ENCODE results near the gene GGTLC2.
"Not testable (repeated sequence)": the region's sequence is repeated elsewhere in the genome, so short reads cannot be mapped to it uniquely, and the experiment has no call there.

The GGTLC2 gene

DNA sequence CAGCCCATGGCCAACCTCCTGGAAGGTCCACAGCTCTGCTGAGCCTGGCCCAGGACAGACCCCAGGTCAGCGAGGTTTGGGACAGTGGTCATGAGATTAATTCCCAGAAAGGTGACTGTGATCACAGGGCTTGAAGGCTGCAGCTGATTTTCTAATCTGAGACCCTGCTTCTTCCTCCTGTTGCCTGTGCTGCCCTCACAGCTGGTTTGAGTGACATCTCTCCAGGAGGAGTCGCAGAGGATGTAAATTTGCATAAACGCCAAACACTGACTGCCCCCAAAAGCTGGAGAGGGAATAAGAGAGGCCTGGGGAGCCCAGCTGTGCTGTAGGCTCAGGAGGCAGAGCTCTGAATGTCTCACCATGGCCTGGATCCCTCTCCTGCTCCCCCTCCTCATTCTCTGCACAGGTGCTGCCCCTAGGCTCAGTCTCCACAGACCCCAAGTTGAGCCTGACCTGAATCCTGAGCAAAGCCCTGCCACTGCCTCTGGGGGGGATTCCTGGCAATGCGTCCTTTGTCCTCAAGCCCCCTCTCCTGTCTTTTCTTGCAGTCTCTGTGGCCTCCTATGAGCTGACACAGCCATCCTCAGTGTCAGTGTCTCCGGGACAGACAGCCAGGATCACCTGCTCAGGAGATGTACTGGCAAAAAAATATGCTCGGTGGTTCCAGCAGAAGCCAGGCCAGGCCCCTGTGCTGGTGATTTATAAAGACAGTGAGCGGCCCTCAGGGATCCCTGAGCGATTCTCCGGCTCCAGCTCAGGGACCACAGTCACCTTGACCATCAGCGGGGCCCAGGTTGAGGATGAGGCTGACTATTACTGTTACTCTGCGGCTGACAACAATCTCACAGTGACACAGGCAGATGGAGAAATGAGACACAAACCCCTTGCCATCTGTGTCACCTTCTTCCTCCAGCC is 23.8 kb downstream of the GGTLC2 start:
- DNase-seq (ENCODE audit: low read depth in 3 of 3): no peak

DNA sequence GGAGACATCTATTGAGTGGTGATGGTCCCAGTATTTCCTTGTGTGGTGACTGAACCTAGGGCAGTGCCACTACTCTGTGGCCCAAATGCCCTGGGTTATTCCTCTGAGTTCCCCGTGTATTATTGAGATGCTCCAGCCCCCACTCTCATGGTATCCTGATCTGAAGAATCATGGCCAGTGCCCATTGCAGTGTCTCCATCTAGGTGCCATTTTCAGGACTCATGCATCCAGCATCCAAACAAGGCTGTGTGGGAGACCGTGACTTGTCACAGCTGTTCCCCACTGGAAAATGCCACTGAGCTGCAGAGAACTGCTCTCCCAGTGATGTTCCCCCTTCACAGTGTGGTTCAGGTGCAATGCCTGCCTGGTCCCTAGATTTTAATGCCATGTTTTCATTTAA is 24.7 kb downstream of the GGTLC2 start:
- DNase-seq (ENCODE audit: low read depth in 3 of 3): no peak

DNA sequence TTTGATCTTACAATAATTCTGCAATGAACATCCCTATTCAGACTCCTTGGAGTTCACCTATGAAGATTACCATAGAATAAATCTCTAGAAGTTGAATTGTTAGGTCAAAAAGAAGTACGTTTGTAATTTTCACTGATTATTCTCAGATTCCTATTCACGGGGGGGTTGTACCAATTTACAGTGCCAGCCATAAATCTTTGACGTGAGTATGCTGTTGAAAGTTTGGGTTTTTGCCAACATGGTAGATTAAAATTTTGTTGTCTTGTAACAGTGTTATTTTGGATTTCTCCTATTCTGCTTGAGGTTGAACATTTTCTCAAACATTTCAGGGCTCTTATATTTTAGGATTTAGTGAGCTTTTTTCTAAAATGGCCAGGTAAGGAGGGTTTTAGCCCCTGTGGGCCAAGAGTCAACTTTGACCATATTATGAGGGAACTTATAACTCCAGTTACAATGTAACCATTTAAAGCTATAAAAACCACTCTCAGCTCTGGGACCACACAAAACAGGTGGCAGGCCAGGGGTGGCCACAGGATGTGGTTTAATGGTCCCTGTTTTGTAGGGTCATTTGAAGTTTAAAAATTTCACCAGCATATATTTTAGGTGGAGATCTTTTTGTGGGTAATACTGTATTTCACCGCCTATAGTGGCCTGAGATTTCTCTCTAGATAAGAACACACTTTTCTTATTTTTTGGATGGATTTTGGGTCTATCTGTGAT is 25.8 kb downstream of the GGTLC2 start:
- no peak for DNase-seq (ENCODE audit: low read depth in 3 of 3)

DNA sequence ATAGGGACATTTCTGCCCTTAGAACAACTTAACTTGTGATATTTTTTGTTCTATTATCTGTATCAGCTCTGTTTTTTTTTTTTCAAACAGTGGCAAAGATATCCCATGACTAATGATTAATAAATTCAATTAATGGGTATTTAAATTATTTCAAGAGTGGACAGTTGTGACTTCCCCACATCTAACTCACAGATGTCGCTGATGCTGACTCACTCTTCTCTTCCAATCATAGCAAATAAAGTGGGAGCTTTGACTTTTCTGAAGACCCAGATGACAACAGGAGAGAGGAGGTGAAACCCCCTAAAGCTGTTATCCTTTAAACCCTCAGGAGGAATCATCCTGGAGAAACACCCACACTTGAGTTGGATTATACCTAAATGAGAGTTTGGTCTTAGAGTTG is 27.1 kb downstream of the GGTLC2 start:
- no peak for DNase-seq (ENCODE audit: low read depth in 3 of 3)

DNA sequence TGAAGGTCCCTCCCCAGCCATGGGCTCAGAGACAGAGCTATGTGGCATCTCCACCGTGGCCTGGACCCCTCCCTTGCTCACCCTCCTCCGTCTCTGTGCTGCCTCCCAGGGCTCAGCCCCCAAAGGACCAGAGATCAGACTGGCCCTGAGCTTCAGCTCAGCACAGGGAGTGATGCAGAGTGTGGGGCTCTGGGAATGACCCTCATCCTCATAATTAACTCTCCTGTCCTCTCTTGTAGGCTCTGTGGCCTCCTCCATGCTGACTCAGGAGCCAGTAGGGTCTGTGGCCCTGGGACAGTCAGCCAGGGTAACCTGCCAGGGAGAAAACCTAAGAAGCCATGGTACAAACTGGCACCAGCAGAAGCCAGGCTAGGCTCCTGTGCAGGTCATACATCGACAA is 28.7 kb downstream of the GGTLC2 start:
- no peak for DNase-seq (ENCODE audit: low read depth in 3 of 3)

DNA sequence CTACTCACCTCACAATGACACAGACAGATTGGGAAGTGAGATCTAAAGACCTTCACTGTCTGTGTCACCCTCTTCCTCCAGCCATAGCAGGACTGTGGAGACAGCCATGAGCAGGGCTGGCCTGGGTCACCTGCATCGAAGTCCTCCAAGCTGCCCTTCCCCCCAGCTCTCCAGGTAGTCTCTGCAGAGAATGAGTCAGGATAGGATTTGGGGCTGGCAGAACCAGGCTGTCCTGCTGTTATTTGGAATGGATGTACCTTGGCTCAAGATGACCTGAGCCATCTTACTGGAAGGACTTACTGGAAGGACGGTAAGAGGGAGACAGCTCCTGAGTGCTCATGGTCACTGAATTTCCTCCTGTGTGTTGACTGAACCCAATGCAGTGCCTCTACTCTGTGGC is 29.2 kb downstream of the GGTLC2 start:
- no peak for DNase-seq (ENCODE audit: low read depth in 3 of 3)

DNA sequence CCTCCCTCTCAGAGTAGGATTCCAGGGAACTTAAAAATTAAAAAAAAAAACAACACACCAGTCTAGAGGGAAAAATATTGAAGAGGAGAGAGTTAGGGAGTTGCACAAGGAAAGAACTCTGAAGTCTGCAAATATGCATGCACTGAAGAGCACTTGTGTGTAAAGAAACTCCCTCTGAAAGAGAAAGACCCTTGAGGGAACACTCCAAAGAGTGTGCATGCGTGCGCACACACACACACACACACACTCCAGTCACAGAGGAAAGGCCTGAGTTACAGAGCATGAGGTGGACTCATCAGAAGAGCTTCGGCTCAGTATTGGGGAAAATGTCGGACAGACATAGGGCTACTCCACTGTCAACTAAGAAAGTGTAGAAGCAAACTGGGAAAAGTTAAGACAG is 30.1 kb downstream of the GGTLC2 start:
- DNase-seq (ENCODE audit: low read depth in 3 of 3): no peak

DNA sequence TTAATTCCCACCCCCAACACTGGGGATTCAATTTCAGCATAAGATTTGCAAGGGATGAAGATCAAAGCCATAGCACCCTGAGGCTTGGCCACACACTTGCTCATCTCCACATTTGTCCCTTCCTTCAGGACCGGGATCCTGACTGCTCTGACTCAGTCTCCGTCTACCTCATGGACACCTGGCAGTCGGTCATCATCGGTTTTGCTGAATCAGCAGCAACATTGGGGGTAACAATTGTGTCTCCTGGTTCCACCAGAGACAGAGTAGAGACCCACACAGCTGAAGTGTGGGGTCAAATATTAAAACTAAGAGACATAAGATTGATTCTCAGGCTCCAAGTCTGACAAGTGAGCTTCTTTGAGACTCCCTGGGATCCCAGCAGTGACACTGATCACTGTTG is 34.6 kb downstream of the GGTLC2 start:
- DNase-seq (ENCODE audit: low read depth in 3 of 3): no peak

DNA sequence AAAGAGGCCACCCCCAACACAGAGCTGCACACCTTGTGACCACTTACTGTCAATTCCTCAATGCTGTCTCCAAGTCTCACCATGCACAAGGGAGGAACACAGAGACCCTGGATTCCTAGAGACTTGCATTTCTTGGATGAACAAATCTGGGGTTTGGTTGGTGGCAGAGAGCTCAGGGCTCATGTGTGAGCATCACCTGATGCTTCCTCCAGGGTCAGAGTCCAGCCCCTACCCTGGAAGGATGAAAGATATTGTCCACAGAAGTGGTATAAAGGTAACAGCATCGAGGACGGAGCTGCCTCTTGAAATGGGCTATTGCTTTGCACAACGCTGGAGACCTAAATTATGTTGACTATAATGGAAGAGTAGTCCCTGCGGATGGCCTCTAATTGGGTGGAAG is 36.0 kb downstream of the GGTLC2 start:
- no peak for DNase-seq (ENCODE audit: low read depth in 3 of 3)

DNA sequence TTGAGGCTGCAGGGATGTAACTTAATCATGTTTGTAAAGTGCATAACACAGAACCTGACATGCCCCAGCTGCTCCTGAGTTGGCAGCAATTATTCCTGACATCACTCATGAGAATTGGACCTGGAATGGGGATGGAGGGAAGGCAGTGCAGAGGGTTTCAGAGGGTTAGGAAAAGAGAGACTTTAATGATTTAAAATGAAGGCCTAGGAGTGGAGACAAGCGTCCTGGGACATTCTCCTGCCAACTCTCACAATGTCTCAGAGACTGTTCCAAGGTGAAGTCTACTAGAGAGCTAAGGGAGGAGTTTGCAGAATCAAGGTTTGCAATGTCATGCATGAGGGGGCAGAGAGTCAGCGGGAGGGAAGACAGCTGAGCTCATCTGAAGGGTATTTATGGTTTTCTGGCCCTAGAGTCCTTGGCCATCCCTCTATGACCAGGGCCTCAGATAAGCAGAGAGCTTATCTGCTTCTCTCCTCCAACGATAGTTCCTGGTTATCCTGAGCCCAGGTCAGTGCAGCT is 36.9 kb downstream of the GGTLC2 start:
- no peak for DNase-seq (ENCODE audit: low read depth in 3 of 3)

DNA sequence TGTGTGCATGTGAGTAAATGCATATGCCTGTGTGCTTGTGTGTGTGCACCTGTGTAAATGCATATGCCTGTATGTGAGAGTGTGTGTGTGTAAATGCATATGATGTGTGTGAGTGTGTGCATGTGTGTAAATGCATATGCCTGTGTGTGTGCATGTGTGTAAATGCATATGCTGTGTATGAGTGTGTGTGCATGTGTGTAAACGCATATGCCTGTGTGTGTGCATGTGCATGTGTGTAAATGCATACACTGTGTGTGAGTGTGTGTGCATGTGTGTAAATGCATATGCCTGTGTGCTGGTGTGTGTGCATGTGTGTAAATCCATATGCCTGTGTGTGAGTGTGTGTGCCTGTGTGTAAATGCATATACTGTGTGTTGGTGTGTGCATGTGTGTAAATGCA is 37.8 kb downstream of the GGTLC2 start:
- no peak for DNase-seq (ENCODE audit: low read depth in 3 of 3)

DNA sequence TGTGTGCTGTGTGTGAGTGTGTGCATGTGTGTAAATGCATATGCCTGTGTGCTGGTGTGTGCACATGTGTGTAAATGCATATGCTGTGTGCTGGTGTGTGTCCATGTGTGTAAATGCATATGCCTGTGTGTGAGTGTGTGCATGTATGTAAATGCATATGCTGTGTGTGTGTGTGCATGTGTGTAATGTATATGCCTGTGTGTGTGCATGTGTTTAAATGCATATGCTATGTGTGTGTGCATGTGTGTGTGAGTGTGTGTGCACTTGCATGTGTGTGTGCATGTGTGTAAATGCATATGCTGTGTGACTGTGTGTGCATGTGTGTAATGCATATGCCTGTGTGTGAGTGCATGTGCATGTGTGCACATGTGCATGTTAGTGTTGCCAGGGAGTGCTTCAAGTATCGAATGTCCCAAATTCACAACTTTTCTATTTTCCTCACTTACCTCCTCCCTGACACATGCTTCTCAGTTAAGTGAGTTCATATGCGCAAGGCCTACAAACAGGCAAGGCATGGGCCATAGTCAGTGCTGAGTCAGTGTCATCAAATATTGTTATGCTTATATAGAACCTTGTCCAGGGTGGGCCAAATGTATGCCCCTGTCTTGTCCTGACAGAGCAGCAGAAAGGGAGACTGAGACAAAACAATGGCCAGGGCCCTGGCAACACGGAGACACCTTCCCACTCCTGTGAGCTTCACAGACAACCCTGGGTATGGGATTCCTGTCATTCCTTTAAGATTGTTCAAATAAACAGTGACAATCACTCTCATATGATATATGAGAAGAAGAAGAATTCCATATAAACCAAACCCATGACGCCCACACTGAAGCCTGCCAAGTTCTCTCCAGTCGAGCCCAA is 38.6 kb downstream of the GGTLC2 start:
- no peak for DNase-seq (ENCODE audit: low read depth in 3 of 3)

DNA sequence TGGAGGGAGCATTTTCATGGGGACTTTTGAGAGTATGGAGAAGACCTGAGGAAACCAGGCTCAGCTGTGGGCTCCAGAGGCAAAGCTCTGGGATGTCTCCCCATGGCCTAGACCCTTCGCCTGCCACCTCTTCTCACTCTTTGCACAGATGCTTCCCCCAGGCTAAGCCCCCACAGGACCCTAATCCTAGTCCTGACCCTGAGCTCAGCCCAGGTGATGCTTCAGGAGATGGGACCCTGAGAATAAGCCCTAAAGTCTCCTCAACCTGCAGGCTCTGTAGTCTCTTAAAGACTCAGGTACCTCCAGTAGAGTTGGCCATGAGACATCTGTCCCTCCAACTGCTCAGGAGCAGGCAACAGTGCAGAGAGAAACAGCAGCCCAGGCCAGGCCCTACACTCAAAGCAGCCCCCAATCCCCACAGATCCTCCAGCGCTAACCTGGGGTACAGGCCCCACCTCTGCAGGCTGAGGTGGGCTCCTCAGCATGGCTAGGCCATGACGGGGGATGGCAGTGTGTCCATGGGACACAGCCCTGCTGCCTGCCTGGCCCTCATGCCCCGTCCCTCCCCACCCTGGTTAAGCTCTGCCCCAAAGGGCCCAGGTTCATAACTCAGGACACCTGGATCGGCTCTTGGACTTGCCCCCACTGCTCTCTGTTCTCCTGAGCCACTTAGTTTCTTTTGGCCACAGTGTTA is 39.4 kb downstream of the GGTLC2 start:
- no peak for DNase-seq (ENCODE audit: low read depth in 3 of 3)

DNA sequence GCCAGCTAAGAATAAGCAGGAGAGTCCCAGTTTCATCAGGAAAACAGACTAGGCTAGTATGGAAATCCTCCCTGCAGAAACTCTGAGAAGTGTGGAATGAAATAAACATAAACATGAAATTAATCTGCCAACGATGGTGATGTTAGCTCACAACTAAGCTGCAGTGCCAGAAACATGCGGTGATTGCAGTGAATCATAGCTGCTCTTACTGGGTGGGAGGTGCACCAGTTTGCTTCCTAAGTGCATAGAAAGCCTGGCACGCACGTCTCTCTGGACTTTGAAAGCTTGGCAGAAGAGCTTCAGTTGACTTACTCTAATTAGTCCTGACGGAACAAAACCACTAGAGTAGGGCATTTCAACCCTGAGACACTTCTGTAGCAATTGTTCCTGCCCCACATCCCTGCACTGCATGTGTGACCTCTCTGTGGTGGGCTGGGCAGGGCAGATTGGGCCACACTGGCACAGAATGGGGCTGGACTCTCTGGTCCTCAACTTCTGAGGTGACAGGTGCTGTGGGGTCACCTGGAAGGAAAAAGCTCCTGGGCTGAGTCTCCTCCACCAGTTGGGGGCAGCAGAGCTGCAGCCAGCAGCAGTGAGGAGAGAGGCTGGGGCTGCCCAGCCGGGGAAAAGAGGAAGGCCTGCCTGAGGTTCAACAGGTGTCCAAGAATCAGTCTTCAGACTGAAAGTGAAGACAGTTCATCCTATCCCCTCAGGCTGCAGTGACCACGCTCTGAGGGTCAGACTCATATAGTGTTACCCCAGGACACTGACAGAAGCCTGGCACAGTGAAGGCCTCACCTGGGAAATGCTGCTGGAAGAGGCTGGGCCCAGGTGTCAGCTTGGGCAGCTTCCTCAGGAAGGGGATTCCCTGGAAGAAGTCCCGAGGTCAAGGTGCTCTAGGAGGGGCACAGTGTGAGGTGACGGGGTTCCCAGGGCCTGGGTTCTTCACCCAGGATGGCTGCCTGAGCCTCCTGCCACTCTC is 40.5 kb downstream of the GGTLC2 start:
- no peak for DNase-seq (ENCODE audit: low read depth in 3 of 3)

DNA sequence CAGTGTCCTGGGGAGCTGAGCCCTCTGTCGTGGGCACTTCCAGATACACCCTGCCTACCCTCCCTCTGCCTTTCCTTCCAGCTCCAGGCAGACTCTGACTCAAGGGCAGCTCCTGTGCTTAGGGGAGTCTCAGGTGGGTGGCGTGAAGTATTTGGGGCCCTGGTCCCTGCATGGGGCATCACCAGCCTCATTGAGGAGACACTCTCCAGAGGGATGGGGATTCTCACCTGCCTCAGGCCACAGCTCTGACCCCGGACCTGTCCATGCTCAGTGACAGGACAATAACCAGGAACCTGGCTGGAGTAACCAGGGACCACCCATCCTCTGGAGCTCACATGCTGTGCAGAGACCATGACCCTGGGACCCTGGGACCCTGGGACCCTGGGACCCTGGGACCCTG is 41.2 kb downstream of the GGTLC2 start:
- DNase-seq (ENCODE audit: low read depth in 3 of 3): no peak

DNA sequence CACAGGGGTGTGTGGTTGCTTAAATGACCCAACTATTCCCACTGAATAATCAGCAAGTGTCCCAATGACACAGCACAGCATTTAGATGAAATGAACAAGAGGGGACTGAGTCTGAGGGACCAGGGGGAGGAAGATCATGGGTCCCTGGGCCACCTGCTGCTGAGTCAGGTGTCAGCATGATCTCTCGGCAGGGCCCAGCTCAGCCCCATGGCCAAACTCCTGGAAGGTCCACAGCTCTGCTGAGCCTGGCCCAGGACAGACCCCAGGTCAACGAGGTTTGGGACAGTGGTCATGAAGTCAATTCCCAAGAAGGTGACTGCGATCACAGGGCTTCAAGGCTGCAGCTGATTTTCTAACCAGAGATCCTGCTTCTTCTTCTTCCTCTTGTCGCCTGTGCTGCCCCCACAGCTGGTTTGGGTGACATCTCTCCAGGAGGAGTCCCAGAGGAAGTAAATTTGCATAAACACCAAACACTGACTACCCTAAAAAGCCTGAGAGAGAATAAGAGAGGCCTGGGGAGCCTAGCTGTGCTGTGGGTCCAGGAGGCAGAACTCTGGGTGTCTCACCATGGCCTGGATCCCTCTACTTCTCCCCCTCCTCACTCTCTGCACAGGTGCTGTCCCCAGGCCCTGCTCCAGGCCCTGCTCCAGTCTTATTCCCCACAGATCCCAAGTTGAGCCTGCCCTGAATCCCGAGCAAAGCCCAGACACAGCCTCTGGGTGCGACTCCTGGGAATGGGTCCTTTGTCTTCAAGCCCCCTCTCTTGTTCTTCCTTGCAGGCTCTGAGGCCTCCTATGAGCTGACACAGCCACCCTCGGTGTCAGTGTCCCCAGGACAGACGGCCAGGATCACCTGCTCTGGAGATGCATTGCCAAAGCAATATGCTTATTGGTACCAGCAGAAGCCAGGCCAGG is 42.0 kb downstream of the GGTLC2 start:
- not testable (repeated sequence) for DNase-seq (ENCODE audit: low read depth in 3 of 3)

DNA sequence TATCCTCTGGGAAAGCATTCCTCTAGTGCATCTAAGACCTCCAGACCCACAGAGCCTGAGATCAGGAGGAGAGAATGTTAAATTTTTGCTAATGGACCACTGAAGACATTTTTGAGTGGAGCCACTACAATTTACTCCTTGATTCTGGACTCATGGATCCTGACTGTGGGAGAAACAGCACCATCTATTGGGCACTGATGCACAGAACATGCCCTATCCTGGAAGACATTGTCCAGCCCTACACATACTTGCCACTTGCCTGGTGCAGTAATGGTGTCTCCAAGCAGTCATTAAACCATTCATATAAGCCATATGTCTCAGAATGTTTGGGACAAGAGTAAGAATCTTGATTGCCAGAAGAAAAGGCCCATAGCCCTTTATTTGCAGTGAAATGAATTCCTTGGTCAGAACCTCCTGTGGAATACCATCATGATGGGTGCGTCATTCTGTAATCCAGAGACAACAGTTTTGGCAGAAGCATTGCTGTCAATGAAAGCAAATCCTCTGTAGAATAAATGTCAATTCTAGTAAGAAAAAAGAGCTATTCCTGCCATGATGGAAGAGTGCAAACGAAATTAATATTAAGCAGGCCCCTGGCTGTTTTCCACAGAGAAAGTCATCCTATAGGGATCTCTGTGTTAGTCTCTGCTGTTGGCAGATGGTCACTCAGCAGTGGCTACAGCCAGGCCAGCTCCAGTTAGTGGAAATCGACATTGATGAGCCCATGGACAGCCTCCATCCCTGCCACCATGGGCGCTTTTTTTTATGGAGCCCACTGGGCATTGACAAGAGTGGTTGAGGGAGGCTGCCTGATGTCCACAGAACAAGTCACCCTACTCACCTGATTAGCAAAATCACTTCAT is 43.5 kb downstream of the GGTLC2 start:
- no peak for DNase-seq (ENCODE audit: low read depth in 3 of 3)

Data from stimulated activated CD4-positive, alpha-beta T cell treated with anti-CD3 and anti-CD28 coated beads, TNF-alpha, amount 100 ng/mL, for 48 hours (primary cell).